ENCODE measurements around the gene POT1. TPM values are rescaled to one million over a fixed set of nuclear protein-coding genes. Genes with fewer than 3 reads are reported as not detected.
A peak's percentile ranks its signal among the peaks of the same experiment; 100 is the strongest.

Gene POT1
- total RNA-seq, 1 donor from 2014 or later = 31.0 TPM

GRCh38 chr7:124893140-124893827 lies 36.3 kb downstream of the POT1 start:
- Mint-ChIP-seq H3K9me3 (no peaks in the 10 kb centered on the region), H3K36me3 (ENCODE audit: low read depth) (peaks cover 26% of the 10 kb centered on the region), H3K4me1 (peaks cover 6% of the 10 kb centered on the region), H3K27me3 (no peaks in the 10 kb centered on the region), H3K27ac (peak overlapping the region; percentile 36), H3K4me3 (no peak overlapping the region)
- intact Hi-C loops (cut with micrococcal nuclease) = no loop called here
- DNase-seq = no peak

DNA sequence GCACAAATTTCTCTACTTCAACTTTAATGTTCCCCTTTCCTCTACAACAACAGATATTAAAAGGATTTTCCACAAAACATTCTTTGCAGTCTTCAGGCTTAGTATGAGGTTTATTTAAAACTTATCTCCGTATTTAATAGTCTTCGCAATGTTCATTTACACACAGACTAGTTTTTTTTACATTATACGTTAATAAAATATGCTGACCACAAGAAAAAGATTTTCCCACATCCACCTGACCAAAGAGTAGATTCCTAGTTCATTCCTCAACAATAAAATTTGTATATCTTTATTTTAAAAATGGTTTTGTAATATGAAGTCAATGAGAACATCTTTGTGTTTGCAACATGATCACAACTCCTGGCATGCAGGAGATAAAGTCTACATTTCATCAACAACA lies 42.4 kb downstream of the POT1 start:
- Mint-ChIP-seq H3K27me3 (no peaks in the 10 kb centered on the region), H3K36me3 (ENCODE audit: low read depth) (peaks cover 23% of the 10 kb centered on the region), H3K4me3 (no peak overlapping the region), H3K9me3 (no peaks in the 10 kb centered on the region), H3K27ac (no peak overlapping the region), H3K4me1 (no peaks in the 10 kb centered on the region)
- no peak for DNase-seq
- intact Hi-C loops (cut with micrococcal nuclease) = no loop called here

- Mint-ChIP-seq H3K9me3 (no peaks in the 10 kb centered on the region), H3K36me3 (ENCODE audit: low read depth) (no peaks in the 10 kb centered on the region), H3K27ac (no peak overlapping the region), H3K4me1 (no peaks in the 10 kb centered on the region), H3K27me3 (no peaks in the 10 kb centered on the region), H3K4me3 (no peak overlapping the region)
- intact Hi-C loops (cut with micrococcal nuclease) = no loop called here
- no peak for DNase-seq
Observed at GRCh38 chr7:124881981-124882380, 47.6 kb downstream of the POT1 start.

DNA sequence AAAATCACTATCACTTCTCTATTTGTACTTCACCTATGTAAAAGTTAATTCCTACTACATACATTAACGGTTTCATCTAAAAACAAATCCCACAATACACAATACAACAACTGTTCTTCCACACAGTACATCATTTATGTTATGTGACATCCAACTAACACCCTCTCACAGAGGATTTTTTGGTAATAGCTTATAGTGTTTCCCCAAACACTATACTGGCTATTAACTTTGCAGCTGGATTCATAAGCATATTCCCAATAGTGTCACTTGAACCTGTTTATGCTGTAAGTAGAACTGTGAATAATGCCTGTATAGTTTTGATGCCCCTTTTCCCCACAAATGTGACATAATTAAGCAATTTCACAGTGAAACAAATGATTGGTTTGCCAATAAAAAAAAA lies 49.9 kb downstream of the POT1 start:
- intact Hi-C loops (cut with micrococcal nuclease) = no loop called here
- no peak overlapping the region for H3K27ac Mint-ChIP-seq
- H3K4me3 Mint-ChIP-seq = no peak overlapping the region
- no peaks in the 10 kb centered on the region for H3K27me3 Mint-ChIP-seq
- no peak for DNase-seq
- H3K36me3 Mint-ChIP-seq (ENCODE audit: low read depth) = no peaks in the 10 kb centered on the region
- H3K4me1 Mint-ChIP-seq = no peaks in the 10 kb centered on the region
- H3K9me3 Mint-ChIP-seq = no peaks in the 10 kb centered on the region

DNA sequence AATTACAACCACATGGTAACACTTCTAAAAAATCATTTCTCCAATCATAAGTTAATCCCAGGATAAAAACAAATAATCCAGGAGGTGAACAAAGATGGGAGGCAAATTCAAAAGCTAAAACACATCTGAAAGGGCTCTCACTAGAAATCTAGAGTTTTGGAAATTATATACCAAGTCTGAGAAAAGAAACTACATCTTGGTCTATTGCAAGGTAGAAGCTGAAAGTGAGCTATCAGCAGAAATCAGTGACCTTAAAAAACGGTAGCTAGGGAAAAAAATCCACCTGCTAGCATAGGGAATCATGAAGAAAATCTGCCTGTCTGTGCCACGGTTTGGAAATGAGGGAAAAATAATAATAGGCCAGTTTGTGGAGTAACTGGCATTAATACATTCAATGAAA lies 50.5 kb downstream of the POT1 start:
- no peak overlapping the region for H3K4me3 Mint-ChIP-seq
- DNase-seq = no peak
- H3K4me1 Mint-ChIP-seq = no peaks in the 10 kb centered on the region
- intact Hi-C loops (cut with micrococcal nuclease) = no loop called here
- H3K27ac Mint-ChIP-seq = no peak overlapping the region
- H3K9me3 Mint-ChIP-seq = no peaks in the 10 kb centered on the region
- H3K36me3 Mint-ChIP-seq (ENCODE audit: low read depth) = no peaks in the 10 kb centered on the region
- no peaks in the 10 kb centered on the region for H3K27me3 Mint-ChIP-seq

DNA sequence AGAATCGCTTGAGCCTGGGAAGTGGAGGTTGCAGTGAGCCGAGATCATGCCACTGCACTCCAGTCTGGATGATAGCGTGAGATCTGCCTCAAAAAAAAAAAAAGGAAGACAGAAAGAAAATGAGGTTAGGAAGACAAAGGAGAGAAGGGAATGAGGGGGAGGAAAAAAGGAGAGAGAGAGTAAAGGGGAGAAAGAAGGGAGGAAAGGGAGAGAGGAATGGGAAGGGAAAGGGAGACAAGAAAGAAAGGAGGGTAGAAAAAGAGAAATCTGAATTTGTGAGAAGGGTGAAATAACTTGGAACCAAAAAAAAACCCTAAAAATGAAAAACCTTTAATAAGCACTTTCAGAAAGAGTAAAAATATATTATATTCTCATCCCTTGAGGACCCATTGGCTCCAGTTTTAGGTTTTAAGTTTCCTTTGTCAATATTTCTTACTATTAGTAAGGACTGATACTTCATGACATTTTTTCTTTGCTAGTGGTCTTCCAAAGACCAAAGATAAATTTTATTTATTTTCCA lies 54.9 kb downstream of the POT1 start:
- no peak for DNase-seq
- Mint-ChIP-seq H3K4me3 (no peak overlapping the region), H3K36me3 (ENCODE audit: low read depth) (no peaks in the 10 kb centered on the region), H3K27ac (no peak overlapping the region), H3K9me3 (peaks cover 4% of the 10 kb centered on the region), H3K27me3 (no peaks in the 10 kb centered on the region), H3K4me1 (no peaks in the 10 kb centered on the region)
- intact Hi-C loops (cut with micrococcal nuclease) = no loop called here

DNA sequence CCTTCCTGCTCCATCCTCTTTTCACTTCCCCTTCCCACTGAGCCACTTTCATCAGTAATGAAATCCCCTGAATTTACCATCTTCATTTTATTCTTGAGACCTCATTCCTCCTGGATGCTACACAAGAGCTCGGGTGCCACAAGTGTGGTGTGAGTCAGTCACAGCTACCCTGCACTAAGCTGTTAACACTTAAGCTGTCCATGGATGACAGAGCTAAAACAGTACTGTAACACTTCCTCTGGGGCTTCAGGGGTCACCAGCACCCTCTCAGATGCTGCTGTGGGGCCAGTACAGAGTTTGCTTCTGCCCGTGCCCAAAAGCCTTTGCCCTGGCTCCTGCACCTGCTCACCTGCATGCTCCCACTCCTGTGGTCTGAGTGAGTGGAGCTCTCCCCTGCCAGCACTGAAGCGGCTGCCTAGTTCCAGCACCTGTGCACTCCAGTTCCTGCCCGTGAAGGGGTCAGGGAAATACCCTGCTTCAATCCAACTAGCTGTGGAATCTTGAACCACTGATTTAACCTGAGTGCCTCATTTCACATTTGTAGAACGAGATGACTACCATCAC lies 71.9 kb downstream of the POT1 start:
- Mint-ChIP-seq H3K4me3 (no peak overlapping the region), H3K9me3 (no peaks in the 10 kb centered on the region)
- intact Hi-C loops (cut with micrococcal nuclease) = no loop called here

GRCh38 chr7:124856299-124856888 lies 73.2 kb downstream of the POT1 start:
- Mint-ChIP-seq H3K4me3 (no peak overlapping the region), H3K4me1 (no peaks in the 10 kb centered on the region), H3K27ac (no peak overlapping the region), H3K36me3 (ENCODE audit: low read depth) (peaks cover 5% of the 10 kb centered on the region), H3K27me3 (no peaks in the 10 kb centered on the region), H3K9me3 (no peaks in the 10 kb centered on the region)
- no peak for DNase-seq
- intact Hi-C loops (cut with micrococcal nuclease) = no loop called here

More for the DNA sequence above, 71.9 kb downstream of the POT1 start:
- H3K27me3 Mint-ChIP-seq = no peaks in the 10 kb centered on the region
- H3K36me3 Mint-ChIP-seq (ENCODE audit: low read depth) = peaks cover 6% of the 10 kb centered on the region
- H3K4me1 Mint-ChIP-seq = no peaks in the 10 kb centered on the region
- no peak overlapping the region for H3K27ac Mint-ChIP-seq
- DNase-seq = no peak

DNA sequence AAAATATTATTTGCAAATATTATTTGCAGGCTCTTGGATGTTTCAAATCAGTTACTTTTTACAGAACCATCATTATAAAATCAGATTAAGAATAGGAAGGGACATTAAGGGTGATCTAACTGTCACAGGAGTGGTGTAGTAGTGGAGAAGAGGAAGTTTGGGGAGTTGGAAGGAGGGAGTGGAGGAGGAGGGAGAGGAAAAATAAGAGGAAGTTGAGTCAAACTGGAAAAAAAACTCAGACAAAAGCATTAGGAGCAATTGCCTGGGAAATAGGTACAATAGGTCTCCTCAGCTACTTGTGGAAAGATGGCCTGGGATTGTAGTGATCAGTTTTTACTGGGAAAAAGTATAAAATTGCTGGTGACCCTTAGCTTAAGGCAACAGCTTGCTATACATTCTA lies 86.3 kb downstream of the POT1 start:
- no peak overlapping the region for H3K27ac Mint-ChIP-seq

GRCh38 chr7:124840435-124840834 lies 89.2 kb downstream of the POT1 start:
- Mint-ChIP-seq H3K4me3 (no peak overlapping the region), H3K27ac (no peak overlapping the region), H3K4me1 (peaks cover 4% of the 10 kb centered on the region), H3K27me3 (no peaks in the 10 kb centered on the region), H3K36me3 (ENCODE audit: low read depth) (peaks cover 4% of the 10 kb centered on the region), H3K9me3 (no peaks in the 10 kb centered on the region)
- intact Hi-C loops (cut with micrococcal nuclease) = no loop called here
- DNase-seq = no peak

More for the DNA sequence above, 86.3 kb downstream of the POT1 start:
- Mint-ChIP-seq H3K4me1 (peaks cover 4% of the 10 kb centered on the region), H3K9me3 (no peaks in the 10 kb centered on the region), H3K4me3 (no peak overlapping the region), H3K27me3 (no peaks in the 10 kb centered on the region), H3K36me3 (ENCODE audit: low read depth) (peaks cover 7% of the 10 kb centered on the region)
- DNase-seq = no peak
- intact Hi-C loops (cut with micrococcal nuclease) = no loop called here

DNA sequence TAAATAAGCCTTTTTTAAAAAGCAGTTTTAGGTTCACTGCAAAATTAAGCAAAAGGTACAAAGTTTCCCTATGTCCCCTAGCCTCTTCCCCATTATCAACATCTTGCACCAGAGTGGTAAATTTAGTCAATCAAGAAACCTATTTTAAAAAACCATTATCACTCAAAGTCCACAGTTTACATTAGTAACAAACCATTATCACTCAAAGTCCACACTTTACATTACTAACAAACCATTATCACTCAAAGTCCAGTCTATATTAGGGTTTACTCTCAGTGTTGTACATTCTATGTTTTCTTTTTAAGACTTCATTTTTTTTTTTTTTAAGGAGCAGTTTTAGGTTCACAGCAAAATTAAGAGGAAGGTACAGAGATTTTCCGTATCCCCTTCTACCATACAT lies 89.9 kb downstream of the POT1 start:
- no peak for DNase-seq
- no peaks in the 10 kb centered on the region for H3K9me3 Mint-ChIP-seq
- peaks cover 4% of the 10 kb centered on the region for H3K4me1 Mint-ChIP-seq

DNA sequence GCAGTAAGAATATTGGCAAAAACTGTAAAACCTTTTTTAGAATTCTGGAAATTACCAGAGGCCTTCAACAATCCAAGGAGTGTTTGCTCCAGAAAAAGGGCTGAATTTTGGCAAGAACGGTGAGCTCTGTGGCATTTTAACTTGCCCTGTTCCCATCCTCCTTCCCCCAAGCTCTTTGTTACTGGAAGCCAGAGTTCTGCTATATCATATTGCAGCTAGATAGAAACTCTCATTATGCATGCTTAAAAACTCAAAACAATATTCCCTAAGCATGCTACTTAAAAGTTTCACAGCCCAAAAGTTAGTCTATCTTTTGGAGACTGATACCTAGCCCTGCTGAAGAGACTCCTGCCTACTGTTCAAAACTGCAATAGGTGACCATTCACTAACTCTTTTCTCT lies 93.5 kb downstream of the POT1 start:
- no peaks in the 10 kb centered on the region for H3K9me3 Mint-ChIP-seq
- intact Hi-C loops (cut with micrococcal nuclease) = no loop called here
- H3K36me3 Mint-ChIP-seq (ENCODE audit: low read depth) = peaks cover 13% of the 10 kb centered on the region
- no peaks in the 10 kb centered on the region for H3K27me3 Mint-ChIP-seq
- H3K4me3 Mint-ChIP-seq = no peak overlapping the region
- no peak for DNase-seq
- H3K4me1 Mint-ChIP-seq = no peaks in the 10 kb centered on the region
- H3K27ac Mint-ChIP-seq = no peak overlapping the region

More for the DNA sequence above, 89.9 kb downstream of the POT1 start:
- H3K4me3 Mint-ChIP-seq = no peak overlapping the region
- H3K27me3 Mint-ChIP-seq = no peaks in the 10 kb centered on the region
- H3K36me3 Mint-ChIP-seq (ENCODE audit: low read depth) = peaks cover 4% of the 10 kb centered on the region
- intact Hi-C loops (cut with micrococcal nuclease) = no loop called here
- no peak overlapping the region for H3K27ac Mint-ChIP-seq

- H3K36me3 Mint-ChIP-seq (ENCODE audit: low read depth) = peaks cover 10% of the 10 kb centered on the region
- no peaks in the 10 kb centered on the region for H3K9me3 Mint-ChIP-seq
- H3K27me3 Mint-ChIP-seq = peaks cover 2% of the 10 kb centered on the region
- intact Hi-C loops (cut with micrococcal nuclease) = no loop called here
- H3K4me1 Mint-ChIP-seq = peaks cover 3% of the 10 kb centered on the region
- H3K4me3 Mint-ChIP-seq = no peak overlapping the region
- no peak overlapping the region for H3K27ac Mint-ChIP-seq
- DNase-seq = no peak
Observed at GRCh38 chr7:124818807-124819206, 110.8 kb downstream of the POT1 start.

DNA sequence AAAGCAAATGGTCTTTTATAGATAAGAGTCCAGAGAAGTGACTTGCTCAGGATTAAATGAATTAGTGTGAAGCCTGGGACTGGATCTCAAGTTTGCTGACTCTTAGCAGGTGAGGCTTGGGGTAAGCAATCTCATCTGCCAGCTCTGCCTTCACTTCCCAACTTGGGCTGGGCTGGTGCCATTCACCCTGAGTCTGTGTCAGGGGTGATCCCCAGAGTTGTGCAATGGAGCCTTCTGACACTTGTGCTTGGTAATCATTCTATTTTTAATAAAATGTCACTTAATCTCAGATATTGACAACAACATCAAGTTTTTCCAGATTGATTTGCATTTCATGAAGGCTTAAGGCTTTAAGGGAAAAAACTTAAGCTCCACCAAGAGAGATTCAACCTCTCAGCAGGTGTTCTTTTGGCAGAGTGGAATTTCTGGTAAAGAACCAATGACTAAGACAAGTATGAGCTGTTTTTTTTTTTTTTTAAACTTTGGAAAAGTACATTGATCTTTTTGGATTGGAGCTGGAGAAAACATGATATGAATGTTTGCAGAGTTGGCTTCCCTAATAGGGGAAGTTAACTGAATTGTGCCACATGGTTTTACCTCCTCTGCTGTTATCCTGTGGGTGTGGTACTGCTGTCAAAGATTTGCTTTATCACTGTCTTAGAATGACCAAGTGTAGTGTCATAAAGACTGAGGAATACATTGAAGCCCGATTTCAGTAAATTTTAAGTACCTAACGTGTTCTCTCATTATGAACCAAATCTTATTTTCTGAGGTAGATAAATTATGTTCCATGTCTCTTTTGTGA lies 115.4 kb downstream of the POT1 start:
- DNase-seq = no peak
- Mint-ChIP-seq H3K4me1 (no peaks in the 10 kb centered on the region), H3K27ac (no peak overlapping the region), H3K9me3 (no peaks in the 10 kb centered on the region), H3K36me3 (ENCODE audit: low read depth) (no peaks in the 10 kb centered on the region), H3K27me3 (peaks cover 13% of the 10 kb centered on the region), H3K4me3 (no peak overlapping the region)
- intact Hi-C loops (cut with micrococcal nuclease) = no loop called here
